Caki2 (cell line): ENCODE data around the gene CLSTN3. TPM values are rescaled to one million over a fixed set of nuclear protein-coding genes. Genes with fewer than 3 reads are reported as not detected.
"Not testable (repeated sequence)": the region's sequence is repeated elsewhere in the genome, so short reads cannot be mapped to it uniquely, and the experiment has no call there.

Source experiments
- DNase-seq: peaks from one replicate; pipeline ENCODE4 v3.0.0-alpha.2; 2015; ENCODE audit warnings: low read depth
- in situ Hi-C: cut with HindIII; loops from 2 replicates; pipeline ENCODE4 v1.10.0; 2016; ENCODE audit warnings: low sequenced_read_pairs, low pct_unique_long_range_greater_than_20kb, mixed read lengths
- total RNA-seq: library from RNA; depleted of rRNA; stranded (reverse); fragments of >200 nt; shearing (Covaris generic); gene quantifications from 2 replicates; pipeline ENCODE4 v1.2.3, GENCODE V29; 2014; ENCODE audit warnings: low replicate concordance

Gene CLSTN3
- total RNA-seq, 1 experiment from 2014 or later = 13.8 TPM

DNA sequence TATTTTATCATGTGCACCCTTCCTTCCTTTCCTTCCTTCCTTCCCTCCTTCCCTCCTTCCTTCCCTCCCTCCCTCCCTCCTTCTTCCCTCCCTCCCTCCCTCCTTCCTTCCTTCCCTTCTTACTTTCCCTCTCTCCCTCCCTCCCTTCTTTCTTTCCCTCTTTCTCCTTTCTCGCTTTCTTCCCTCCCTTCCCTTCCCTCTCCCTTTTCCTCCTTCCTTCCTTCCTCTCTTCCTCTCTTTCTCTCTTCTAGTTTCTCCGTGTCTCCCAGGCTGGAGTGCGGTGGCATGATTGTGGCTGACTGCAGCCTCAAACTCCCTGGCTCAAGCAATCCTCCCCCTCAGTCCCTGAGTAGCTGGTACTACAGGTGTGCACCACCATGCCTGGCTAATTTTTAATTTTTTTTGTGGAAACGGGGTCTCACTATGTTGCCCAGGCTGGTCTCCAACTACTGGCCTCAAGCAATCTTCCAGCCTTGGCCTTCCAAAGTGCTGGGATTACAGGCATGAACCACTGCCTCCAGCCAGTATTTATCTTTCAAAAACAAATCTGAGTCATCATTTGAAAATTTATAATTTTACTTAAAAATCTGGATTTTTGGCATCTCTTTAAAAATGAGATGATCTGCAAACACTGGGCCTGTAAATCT, 29.0 kb upstream of the CLSTN3 start:
- in situ Hi-C loops = loop anchor here (10.0 kb wide), 1 partner anchor 96 kb away; no protein-coding TSS in a partner anchor
- no peak for DNase-seq

- in situ Hi-C loops = loop anchor here (10.0 kb wide), 1 partner anchor 97 kb away; no protein-coding TSS in a partner anchor
Measured at GRCh38 chr12:7101694-7102131, 28.5 kb upstream of the CLSTN3 start.

GRCh38 chr12:7102582-7102981, 27.6 kb upstream of the CLSTN3 start:
- DNase-seq = no peak
- in situ Hi-C loops = loop anchor here (10.0 kb wide), 1 partner anchor 98 kb away; no protein-coding TSS in a partner anchor

More at GRCh38 chr12:7101694-7102131, 28.5 kb upstream of the CLSTN3 start:
- no peak for DNase-seq

GRCh38 chr12:7103837-7104584, 26.2 kb upstream of the CLSTN3 start:
- no peak for DNase-seq
- in situ Hi-C loops = loop anchor here (10.0 kb wide), 1 partner anchor 99 kb away; no protein-coding TSS in a partner anchor

GRCh38 chr12:7106082-7106481, 24.1 kb upstream of the CLSTN3 start:
- in situ Hi-C loops = loop anchor here (10.0 kb wide), 1 partner anchor 101 kb away; no protein-coding TSS in a partner anchor
- no peak for DNase-seq

GRCh38 chr12:7107181-7107580, 23.0 kb upstream of the CLSTN3 start:
- in situ Hi-C loops = loop anchor here (10.0 kb wide), 1 partner anchor 102 kb away; no protein-coding TSS in a partner anchor
- not testable (repeated sequence) for DNase-seq

- in situ Hi-C loops = loop anchor here (10.0 kb wide), 1 partner anchor 103 kb away; no protein-coding TSS in a partner anchor
- no peak for DNase-seq
Measured at GRCh38 chr12:7107636-7108002, 22.6 kb upstream of the CLSTN3 start.

- in situ Hi-C loops = loop anchor here (10.0 kb wide), 1 partner anchor 103 kb away; no protein-coding TSS in a partner anchor
- peak; percentile 70 for DNase-seq
Measured at GRCh38 chr12:7108003-7108795, 22.0 kb upstream of the CLSTN3 start.

DNA sequence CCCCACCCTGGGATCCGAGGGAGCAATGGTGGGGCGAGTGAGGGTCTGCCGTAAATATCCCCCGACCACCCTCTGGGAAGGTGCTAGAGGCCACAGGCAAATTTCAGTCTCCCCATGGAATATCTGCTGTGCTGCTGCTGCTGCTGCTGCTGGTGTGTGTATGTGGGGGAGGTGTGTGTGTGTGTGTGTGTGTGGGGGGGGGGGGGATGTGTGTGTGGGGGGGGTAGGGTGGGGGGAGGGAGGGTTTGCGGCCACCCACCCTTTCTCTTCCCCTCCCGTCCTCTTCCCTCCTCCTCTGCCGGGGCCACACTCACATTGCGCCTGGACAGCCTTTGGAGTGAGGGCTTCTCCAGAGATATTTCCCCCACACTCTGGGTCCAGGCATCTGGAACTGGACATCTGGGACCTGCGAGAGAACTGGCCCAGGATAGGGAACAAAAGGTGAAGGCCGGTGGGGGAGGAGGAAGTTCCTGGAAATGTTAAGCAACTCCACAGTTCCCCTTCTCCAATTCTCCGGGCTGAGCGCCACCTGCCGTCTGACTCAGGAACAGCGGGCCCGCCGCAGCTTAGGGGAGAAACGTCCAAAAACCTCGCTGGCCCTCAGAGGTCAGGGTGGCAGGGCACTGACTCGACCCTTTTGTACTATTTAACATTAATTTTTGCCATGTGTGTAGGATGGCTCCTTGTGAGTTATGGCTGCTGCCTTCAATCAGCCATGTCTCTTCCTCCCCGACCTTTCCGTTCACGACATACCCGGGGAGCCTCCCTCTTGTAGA, 21.2 kb upstream of the CLSTN3 start, which contains the start of gene C1RL:
Gene C1RL (minus strand): TSS at position 419 of the 776 bp plus-strand sequence. CDS start 34 bp downstream, at position 385.
- peak; percentile 79 for DNase-seq
- in situ Hi-C loops = loop anchor here (10.0 kb wide), 1 partner anchor 104 kb away; no protein-coding TSS in a partner anchor

- in situ Hi-C loops = loop anchor here (10.0 kb wide), 1 partner anchor 105 kb away; no protein-coding TSS in a partner anchor
- DNase-seq = no peak
Measured at GRCh38 chr12:7109572-7109920, 20.6 kb upstream of the CLSTN3 start.

DNA sequence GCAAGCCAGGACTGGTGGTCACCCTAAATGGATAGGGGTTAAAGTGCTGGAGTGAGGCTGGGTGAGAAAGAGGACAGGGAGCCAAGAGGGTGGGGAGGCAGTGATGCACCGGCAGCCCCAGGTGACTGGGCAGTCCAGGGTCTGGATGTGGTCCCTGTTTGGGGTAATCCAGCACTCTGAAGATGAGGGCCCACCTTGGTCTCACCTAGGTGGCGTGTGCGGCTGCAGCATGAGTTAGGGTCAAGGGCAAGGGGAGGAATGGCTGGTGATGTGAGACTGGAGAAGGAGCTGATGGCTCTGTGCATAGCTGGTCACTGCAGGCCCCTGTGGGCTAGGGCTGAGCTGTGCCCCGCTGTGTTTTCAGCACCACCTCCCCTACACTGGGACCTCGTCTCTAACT, 19.5 kb upstream of the CLSTN3 start:
- in situ Hi-C loops = no loop called here

DNA sequence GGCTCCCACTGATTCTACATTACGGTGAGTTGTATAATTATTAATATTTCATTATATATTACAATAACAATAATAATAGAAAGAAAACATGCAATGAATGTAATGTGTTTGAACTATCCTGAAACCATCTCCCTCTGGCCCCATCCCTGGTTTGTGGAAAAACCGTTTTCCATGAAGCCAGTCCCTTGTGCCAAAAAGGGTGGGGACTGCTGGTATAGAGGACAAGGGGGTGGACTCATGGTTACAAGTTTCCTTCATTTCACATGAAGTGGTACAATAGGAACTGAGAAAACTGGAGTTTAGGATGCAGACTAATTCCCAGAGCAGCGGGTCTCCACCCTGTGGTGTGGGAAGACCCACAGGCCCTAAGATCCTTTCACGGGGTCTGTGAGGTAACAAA, 18.1 kb upstream of the CLSTN3 start:
- in situ Hi-C loops = no loop called here
- no peak for DNase-seq

More for the DNA sequence above, 19.5 kb upstream of the CLSTN3 start:
- no peak for DNase-seq

- DNase-seq = peak; percentile 26
- in situ Hi-C loops = no loop called here
Measured at GRCh38 chr12:7113389-7113871, 16.7 kb upstream of the CLSTN3 start.

DNA sequence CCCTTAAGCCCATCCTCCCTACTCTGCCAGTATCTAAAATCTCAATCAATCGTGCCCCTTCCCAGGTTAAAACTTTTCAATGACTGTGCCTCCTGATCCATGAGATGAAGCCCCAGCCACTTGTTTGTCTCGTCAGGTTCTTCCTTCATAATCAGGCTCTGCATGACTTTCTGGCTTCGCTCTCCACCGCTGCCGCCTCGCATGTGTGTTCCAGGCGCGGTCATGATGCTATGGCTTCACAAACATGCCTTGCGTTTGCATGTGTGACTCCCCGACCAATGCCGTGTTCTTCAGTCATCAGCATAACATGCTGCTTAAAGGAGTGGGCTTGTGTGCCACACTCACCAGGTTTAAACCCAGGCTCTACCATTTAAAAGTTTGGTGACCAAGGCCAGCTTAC, 16.2 kb upstream of the CLSTN3 start:
- no peak for DNase-seq
- in situ Hi-C loops = no loop called here

DNA sequence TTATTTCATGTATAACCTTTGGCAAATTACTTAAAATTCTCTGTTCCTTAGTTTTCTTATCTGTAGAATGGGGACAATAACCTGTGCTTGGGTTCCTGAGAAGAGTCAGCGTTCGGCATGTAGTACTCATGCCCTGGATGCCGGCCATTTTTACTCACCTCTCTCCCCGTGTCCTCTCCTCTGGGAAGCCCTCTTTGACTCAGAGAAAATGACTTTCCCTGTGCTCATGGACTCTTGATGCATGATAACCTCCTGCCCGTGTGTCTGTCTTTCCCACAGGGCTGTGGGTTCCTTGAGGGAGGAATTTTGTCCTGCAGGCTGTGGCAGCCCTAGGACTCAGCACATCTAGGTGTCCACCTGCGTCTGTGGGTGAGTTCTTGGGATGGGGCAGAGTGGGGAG, 15.3 kb upstream of the CLSTN3 start:
- in situ Hi-C loops = no loop called here

DNA sequence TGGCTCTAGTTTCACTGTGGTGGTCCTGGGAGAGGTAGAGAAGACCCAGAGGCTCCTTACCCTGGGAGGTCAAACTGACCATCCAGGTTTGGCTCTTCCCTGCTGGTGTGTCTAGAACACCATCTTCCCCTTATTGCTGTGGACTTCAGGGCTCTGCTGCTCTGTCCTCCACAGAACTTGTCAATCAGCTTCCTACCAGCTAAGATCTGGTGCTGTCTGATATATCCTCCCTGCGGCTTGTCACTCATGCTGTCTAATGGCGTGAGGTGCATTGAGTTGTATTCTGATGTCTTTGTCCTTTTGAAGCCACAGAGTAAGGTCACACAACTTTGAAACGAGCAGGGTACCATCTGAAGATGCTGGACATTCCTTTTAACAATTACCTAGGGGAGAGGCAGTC, 14.0 kb upstream of the CLSTN3 start:
- in situ Hi-C loops = no loop called here
- no peak for DNase-seq

More for the DNA sequence above, 15.3 kb upstream of the CLSTN3 start:
- no peak for DNase-seq

GRCh38 chr12:7116916-7117315, 13.3 kb upstream of the CLSTN3 start:
- in situ Hi-C loops = no loop called here
- no peak for DNase-seq
